Measurements from ENCODE around the gene ZIC2.
"Not testable (repeated sequence)": the region's sequence is repeated elsewhere in the genome, so short reads cannot be mapped to it uniquely, and the experiment has no call there.

ZIC2 gene

GRCh38 chr13:99981735-99982035, at the start of gene ZIC2:
ZIC2 (plus strand) TSS chr13:99981784; CDS start chr13:99982065, 281 bp downstream.
- no peak for DNase-seq (ENCODE audit: low read depth)

GRCh38 chr13:99932912-99933311, 48.7 kb upstream of the ZIC2 start:
- no peak for DNase-seq (ENCODE audit: low read depth)

- no peak for DNase-seq (ENCODE audit: low read depth)
These were observed 45.8 kb upstream of the ZIC2 start for GRCh38 chr13:99935772-99936171.

GRCh38 chr13:99938635-99939034, 42.9 kb upstream of the ZIC2 start:
- no peak for DNase-seq (ENCODE audit: low read depth)

GRCh38 chr13:99941086-99941485, 40.5 kb upstream of the ZIC2 start:
- no peak for DNase-seq (ENCODE audit: low read depth)

GRCh38 chr13:99941911-99942310, 39.7 kb upstream of the ZIC2 start:
- DNase-seq (ENCODE audit: low read depth), result no peak

GRCh38 chr13:99944102-99944501, 37.5 kb upstream of the ZIC2 start:
- DNase-seq (ENCODE audit: low read depth), result no peak

- DNase-seq (ENCODE audit: low read depth), result no peak
These were observed 37.0 kb upstream of the ZIC2 start for GRCh38 chr13:99944606-99945005.

GRCh38 chr13:99945515-99945914, 36.1 kb upstream of the ZIC2 start:
- DNase-seq (ENCODE audit: low read depth), result not testable (repeated sequence)

- no peak for DNase-seq (ENCODE audit: low read depth)
These were observed 33.9 kb upstream of the ZIC2 start for GRCh38 chr13:99947666-99948065.

GRCh38 chr13:99948411-99948810, 33.2 kb upstream of the ZIC2 start:
- no peak for DNase-seq (ENCODE audit: low read depth)

GRCh38 chr13:99948907-99949678, 32.5 kb upstream of the ZIC2 start:
- DNase-seq (ENCODE audit: low read depth), result no peak

- DNase-seq (ENCODE audit: low read depth), result no peak
These were observed 31.7 kb upstream of the ZIC2 start for GRCh38 chr13:99949679-99950413.

GRCh38 chr13:99951666-99952065, 29.9 kb upstream of the ZIC2 start:
- not testable (repeated sequence) for DNase-seq (ENCODE audit: low read depth)

GRCh38 chr13:99953138-99953755, 28.3 kb upstream of the ZIC2 start:
- no peak for DNase-seq (ENCODE audit: low read depth)

- no peak for DNase-seq (ENCODE audit: low read depth)
These were observed 26.4 kb upstream of the ZIC2 start for GRCh38 chr13:99955107-99955746.

- DNase-seq (ENCODE audit: low read depth), result no peak
These were observed 25.7 kb upstream of the ZIC2 start for GRCh38 chr13:99955747-99956472.

GRCh38 chr13:99956473-99957349, 24.9 kb upstream of the ZIC2 start:
- no peak for DNase-seq (ENCODE audit: low read depth)

GRCh38 chr13:99958406-99959126, 23.0 kb upstream of the ZIC2 start:
- no peak for DNase-seq (ENCODE audit: low read depth)

GRCh38 chr13:99959127-99959539, 22.5 kb upstream of the ZIC2 start:
- no peak for DNase-seq (ENCODE audit: low read depth)

Measured in HS-27A (cell line).